Lower leg skin (tissue), 4 donors: ENCODE measurements around the gene GSK3A. TPM values are rescaled to one million over a fixed set of nuclear protein-coding genes. Genes with fewer than 3 reads are reported as not detected.

ENCODE experiments used
- DNase-seq, 2 donors: peaks; one replicate each; pipeline ENCODE4 v3.0.0-alpha.2; 2019; ENCODE audit warnings: low spot score in 2 of 2
- H3K4me3 ChIP-seq: fragments of 200-600 bp; sonication (generic); 2 replicates; pipeline ENCODE4 v1.5.1; 2017; ENCODE audit warnings: mild to moderate bottlenecking, low read depth; ENCODE audit not compliant: poor library complexity, severe bottlenecking
- CTCF ChIP-seq, 3 donors: fragments of 450-650 bp; IDR thresholded peaks; one replicate each; pipeline ENCODE4 v1.5.1; 2016; ENCODE audit warnings: antibody characterized with exemption in 3 of 3, mild to moderate bottlenecking in 3 of 3, moderate library complexity in 2 of 3
- POLR2A ChIP-seq, 2 donors: fragments of 450-650 bp; IDR thresholded peaks; one replicate each; pipeline ENCODE4 v1.6.1; 2016 to 2017; ENCODE audit warnings: antibody characterized with exemption in 2 of 2, mild to moderate bottlenecking in 1 of 2, moderate library complexity in 1 of 2
- WGBS, 2 donors: methylation state at CpG; one replicate each; pipeline ENCODE4 v1.1.5; 2018; 5-methylcytosine and 5-hydroxymethylcytosine counted together
- intact Hi-C: fragments of 100-400 bp; cut with DNase I; formaldehyde crosslinking; loops from one replicate; pipeline ENCODE4 v1.15.0; 2023; ENCODE audit warnings: low total_unique reads
- total RNA-seq, 4 donors: library from RNA; depleted of rRNA; stranded (reverse); fragments of >200 nt; gene quantifications; one replicate each; pipeline ENCODE4 v1.1.0, GENCODE V29; 2016

The GSK3A gene
- total RNA-seq, 4 donors from 2014 or later: 31.4 to 42.0 (median 34.1) TPM

GRCh38 chr19:42282819-42283187, 40.4 kb upstream of the GSK3A start:
- intact Hi-C loops: no loop called here
- 24 to 29% methylated on average over 4 of the region's 4 CpGs for WGBS, 2 donors
- TF ChIP-seq CTCF (IDR thresholded peaks at IDR 0.05) (no peak), POLR2A (IDR thresholded peaks at IDR 0.05) (no peak)

GRCh38 chr19:42281827-42282762, 39.7 kb upstream of the GSK3A start:
- TF ChIP-seq CTCF (IDR thresholded peaks at IDR 0.05) (no peak), POLR2A (IDR thresholded peaks at IDR 0.05) (no peak)
- no peak overlapping the region for H3K4me3 ChIP-seq
- WGBS, 2 donors: 18 to 19% methylated on average over 7 of the region's 7 CpGs
- DNase-seq: peak in 1 of 2 donors; percentile 89
- intact Hi-C loops: no loop called here

More at GRCh38 chr19:42282819-42283187, 40.4 kb upstream of the GSK3A start:
- DNase-seq: peak in 1 of 2 donors; percentile 84
- H3K4me3 ChIP-seq: no peak overlapping the region

GRCh38 chr19:42281146-42281826, 38.9 kb upstream of the GSK3A start:
- intact Hi-C loops: no loop called here
- 2 to 6% methylated on average over 8 to 23 of the region's 25 CpGs for WGBS, 2 donors
- no peak for TF ChIP-seq POLR2A (IDR thresholded peaks at IDR 0.05)
- TF ChIP-seq CTCF (IDR thresholded peaks at IDR 0.05): no peak
- DNase-seq: peak; percentile 84 to 96
- no peak overlapping the region for H3K4me3 ChIP-seq

- 1% methylated on average over 11 to 18 of the region's 20 CpGs for WGBS, 2 donors
- intact Hi-C loops: no loop called here
- DNase-seq: peak; percentile 63 to 92
- no peak overlapping the region for H3K4me3 ChIP-seq
- TF ChIP-seq CTCF (IDR thresholded peaks at IDR 0.05) (no peak), POLR2A (IDR thresholded peaks at IDR 0.05) (no peak)
These were observed 38.4 kb upstream of the GSK3A start for GRCh38 chr19:42280815-42281145.

- peak; percentile 92 to 99 for DNase-seq
- TF ChIP-seq POLR2A (IDR thresholded peaks at IDR 0.05) (no peak), CTCF (IDR thresholded peaks at IDR 0.05) (peak in 1 of 3 donors; percentile 67)
- 1% methylated on average over 26 to 72 of the region's 89 CpGs for WGBS, 2 donors
- intact Hi-C loops: no loop called here
- peak overlapping the region; percentile 60 for H3K4me3 ChIP-seq
These were observed 37.8 kb upstream of the GSK3A start for GRCh38 chr19:42279902-42280814.
